ENCODE results near the gene LRIG3. TPM values are rescaled to one million over a fixed set of nuclear protein-coding genes. Genes with fewer than 3 reads are reported as not detected.
"Not testable (repeated sequence)": the region's sequence is repeated elsewhere in the genome, so short reads cannot be mapped to it uniquely, and the experiment has no call there.

Gene LRIG3
- polyA plus RNA-seq, 1 donor from 2014 or later: 0.22 TPM

GRCh38 chr12:58905422-58905821, 14.9 kb downstream of the LRIG3 start:
- Histone ChIP-seq H4K20me1 (ENCODE audit: insufficient read depth) (no peaks in the 10 kb centered on the region), H3K4me2 (ENCODE audit: low read length) (no peak overlapping the region), H3K9ac (ENCODE audit: low read length) (no peak overlapping the region), H3K9me3 (ENCODE audit: low read length) (no peaks in the 10 kb centered on the region), H3F3A (ENCODE audit: insufficient read depth, low read length, poor library complexity, severe bottlenecking) (no peaks in the 10 kb centered on the region), H3K79me2 (replicated peaks; ENCODE audit: insufficient read depth, low read length) (no peaks in the 10 kb centered on the region), H3K4me3 (ENCODE audit: low read length) (no peak overlapping the region), H3K9me2 (ENCODE audit: insufficient read depth, low read length) (no peaks in the 10 kb centered on the region), H3K27me3 (ENCODE audit: insufficient read depth, low read depth, low read length) (no peaks in the 10 kb centered on the region), H2AFZ (ENCODE audit: low read depth, low read length) (no peak overlapping the region), H3K36me3 (ENCODE audit: insufficient read depth, low read length) (no peaks in the 10 kb centered on the region), H3K27ac (ENCODE audit: low read length) (no peak overlapping the region)
- TF ChIP-seq MXI1 (conservative IDR thresholded peaks at IDR 0.05; ENCODE audit: poor library complexity, severe bottlenecking) (no peak), REST (IDR thresholded peaks at IDR 0.05; ENCODE audit: borderline replicate concordance) (no peak)

- H2AFZ ChIP-seq (ENCODE audit: low read depth, low read length); H3K9me3 ChIP-seq (ENCODE audit: low read length); H3F3A ChIP-seq (ENCODE audit: insufficient read depth, low read length, poor library complexity, severe bottlenecking); H3K9me2 ChIP-seq (ENCODE audit: insufficient read depth, low read length); H3K79me2 ChIP-seq (replicated peaks; ENCODE audit: insufficient read depth, low read length); H3K36me3 ChIP-seq (ENCODE audit: insufficient read depth, low read length); H3K27ac ChIP-seq (ENCODE audit: low read length); H3K9ac ChIP-seq (ENCODE audit: low read length); H3K4me3 ChIP-seq (ENCODE audit: low read length); H4K20me1 ChIP-seq (ENCODE audit: insufficient read depth); H3K27me3 ChIP-seq (ENCODE audit: insufficient read depth, low read depth, low read length); H3K4me2 ChIP-seq (ENCODE audit: low read length): not testable (repeated sequence)
Observed at GRCh38 chr12:58902726-58903125, 17.6 kb downstream of the LRIG3 start.

- no peak overlapping the region for H3K9ac ChIP-seq (ENCODE audit: low read length)
- no peak for TF ChIP-seq SMC3 (conservative IDR thresholded peaks at IDR 0.05; ENCODE audit: poor library complexity)
- TF ChIP-seq POLR2AphosphoS5 (IDR thresholded peaks at IDR 0.05): no peak
- no peak for TF ChIP-seq MXI1 (conservative IDR thresholded peaks at IDR 0.05; ENCODE audit: poor library complexity, severe bottlenecking)
- TF ChIP-seq REST (IDR thresholded peaks at IDR 0.05; ENCODE audit: borderline replicate concordance): no peak
- TF ChIP-seq EZH2 (IDR thresholded peaks at IDR 0.05; ENCODE audit: borderline replicate concordance, insufficient read depth, low read length, poor library complexity, severe bottlenecking): no peak
- no peak for TF ChIP-seq EP300 (conservative IDR thresholded peaks at IDR 0.05; ENCODE audit: poor library complexity, severe bottlenecking)
- no peak for TF ChIP-seq CTCF (IDR thresholded peaks at IDR 0.05; ENCODE audit: poor library complexity, severe bottlenecking)
- no peak for TF ChIP-seq TAF1 (IDR thresholded peaks at IDR 0.05; ENCODE audit: low read depth)
- TF ChIP-seq RAD21 (conservative IDR thresholded peaks at IDR 0.05): no peak
- H3F3A ChIP-seq (ENCODE audit: insufficient read depth, low read length, poor library complexity, severe bottlenecking): no peaks in the 10 kb centered on the region
- H2AFZ ChIP-seq (ENCODE audit: low read depth, low read length): no peak overlapping the region
- no peaks in the 10 kb centered on the region for H4K20me1 ChIP-seq (ENCODE audit: insufficient read depth)
- no peaks in the 10 kb centered on the region for H3K27me3 ChIP-seq (ENCODE audit: insufficient read depth, low read depth, low read length)
- no peaks in the 10 kb centered on the region for H3K36me3 ChIP-seq (ENCODE audit: insufficient read depth, low read length)
- H3K9me3 ChIP-seq (ENCODE audit: low read length): no peaks in the 10 kb centered on the region
- no peaks in the 10 kb centered on the region for H3K79me2 ChIP-seq (replicated peaks; ENCODE audit: insufficient read depth, low read length)
- no peak overlapping the region for H3K4me3 ChIP-seq (ENCODE audit: low read length)
- no peak overlapping the region for H3K4me2 ChIP-seq (ENCODE audit: low read length)
- no peak overlapping the region for H3K27ac ChIP-seq (ENCODE audit: low read length)
- no peaks in the 10 kb centered on the region for H3K9me2 ChIP-seq (ENCODE audit: insufficient read depth, low read length)
Observed at GRCh38 chr12:58901664-58902063, 18.6 kb downstream of the LRIG3 start.
